B cell (primary cell): ENCODE data around the gene KCNK7. TPM values are rescaled to one million over a fixed set of nuclear protein-coding genes. Genes with fewer than 3 reads are reported as not detected.

Experiments used
- ATAC-seq: fragments of 200-7000 bp; cut with Tn5 transposase; one replicate; pipeline ENCODE4 v1.10.0; 2021; ENCODE audit warnings: low read depth, mild to moderate bottlenecking, moderate number of reproducible peaks, moderate library complexity
- CTCF ChIA-PET: fragments of 350-600 bp; sonication (Branson Sonifier 250); formaldehyde crosslinking; loops from one replicate; lab custom pipeline; 2021; ENCODE audit warnings: antibody characterized with exemption, inconsistent platforms; lab: Charles Lee
- POLR2A ChIA-PET: fragments of 350-600 bp; sonication (Branson Sonifier 250); formaldehyde crosslinking; loops from one replicate; lab custom pipeline; 2021; ENCODE audit warnings: antibody characterized with exemption; lab: Charles Lee
- DNase-seq: peaks from one replicate; pipeline ENCODE4 v3.0.0; 2013
- H2AFZ ChIP-seq: 2 replicates; pipeline ENCODE4 v1.6.1; 2012; ENCODE audit warnings: mild to moderate bottlenecking, low read depth, low read length; ENCODE audit not compliant: insufficient read depth, poor library complexity, severe bottlenecking
- H3K27ac ChIP-seq, 2 donors: 1 replicate in 1 of 2; 2 replicates in 1 of 2; pipeline ENCODE4 v1.5.1; 2012 to 2013; ENCODE audit warnings: low read length in 2 of 2, mild to moderate bottlenecking in 2 of 2, moderate library complexity in 1 of 2
- H3K27me3 ChIP-seq, 4 experiments: fragments of 200-600 bp in 1 of 4; sonication (generic) in 1 of 4; replicated peaks in 1 of 4; 1 replicate in 2 of 4; 2 replicates in 2 of 4; pipeline versions ENCODE4 v1.6.1 to v1.7.0; 2013 to 2016; ENCODE audit warnings: low read length in 3 of 4, mild to moderate bottlenecking in 2 of 4, mixed read lengths in 1 of 4, moderate library complexity in 1 of 4; ENCODE audit not compliant: insufficient read depth in 4 of 4, control insufficient read depth in 3 of 4; ENCODE audit errors: control extremely low read depth in 1 of 4
- H3K36me3 ChIP-seq, 2 experiments: replicated peaks in 1 of 2; 1 replicate in 1 of 2; 2 replicates in 1 of 2; pipeline versions ENCODE4 v1.6.1 to v1.7.1; 2013; ENCODE audit warnings: low read length in 1 of 2; ENCODE audit not compliant: insufficient read depth in 2 of 2, control insufficient read depth in 1 of 2; ENCODE audit errors: control extremely low read depth in 1 of 2, extremely low read depth in 1 of 2
- H3K4me1 ChIP-seq, 2 donors: fragments of 200-600 bp in 1 of 2; sonication (generic) in 1 of 2; 1 replicate in 1 of 2; 2 replicates in 1 of 2; pipeline versions ENCODE4 v1.5.1 to v1.6.1; 2013 to 2017; ENCODE audit warnings: low read length in 2 of 2; ENCODE audit not compliant: control insufficient read depth in 2 of 2, insufficient read depth in 2 of 2
- H3K4me2 ChIP-seq: replicated peaks from 2 replicates; pipeline ENCODE3; 2012; ENCODE audit warnings: mild to moderate bottlenecking, low read depth, low read length; ENCODE audit not compliant: poor library complexity, severe bottlenecking
- H3K4me3 ChIP-seq, 5 experiments: fragments of 200-600 bp in 1 of 5; sonication (generic) in 1 of 5; 1 replicate in 3 of 5; 2 replicates in 2 of 5; pipeline versions ENCODE4 v1.5.1 to v1.7.0; 2011 to 2016; ENCODE audit warnings: low read length in 4 of 5, mild to moderate bottlenecking in 4 of 5, low read depth in 2 of 5, control low read depth in 1 of 5, moderate library complexity in 1 of 5; ENCODE audit not compliant: insufficient read depth in 1 of 5; ENCODE audit errors: control extremely low read depth in 1 of 5, extremely low read depth in 1 of 5
- H3K79me2 ChIP-seq: fragments of 200-600 bp; sonication (generic); one replicate; pipeline ENCODE4 v1.6.0; 2016; ENCODE audit warnings: low read length; ENCODE audit not compliant: control insufficient read depth, insufficient read depth
- H3K9ac ChIP-seq: fragments of 200-600 bp; sonication (generic); 2 replicates; pipeline ENCODE4 v1.6.1; 2017; ENCODE audit warnings: mild to moderate bottlenecking, low read length, moderate library complexity
- H3K9me3 ChIP-seq, 3 donors: one replicate each; pipeline versions ENCODE4 v1.6.1 to v1.7.1; 2013; ENCODE audit warnings: low read length in 2 of 3; ENCODE audit not compliant: control insufficient read depth in 2 of 3, insufficient read depth in 1 of 3; ENCODE audit errors: control extremely low read depth in 1 of 3
- H4K20me1 ChIP-seq: 2 replicates; pipeline ENCODE4 v1.6.0; 2012; ENCODE audit warnings: mild to moderate bottlenecking, low read length; ENCODE audit not compliant: insufficient read depth, control insufficient read depth, poor library complexity, severe bottlenecking
- H3K27ac Mint-ChIP-seq: one replicate; pipeline ENCODE4 v1.8.0; 2021; ENCODE audit warnings: mixed read lengths
- H3K27me3 Mint-ChIP-seq: one replicate; pipeline ENCODE4 v1.8.0; 2021; ENCODE audit warnings: mixed read lengths
- H3K4me1 Mint-ChIP-seq: one replicate; pipeline ENCODE4 v1.8.0; 2021; ENCODE audit warnings: mixed read lengths
- H3K4me3 Mint-ChIP-seq: one replicate; pipeline ENCODE4 v1.8.0; 2021; ENCODE audit warnings: mixed read lengths
- H3K9me3 Mint-ChIP-seq: one replicate; pipeline ENCODE4 v1.8.0; 2022; ENCODE audit warnings: mixed read lengths; ENCODE audit not compliant: insufficient read depth
- CTCF ChIP-seq: fragments of 200-600 bp; IDR thresholded peaks from one replicate; pipeline ENCODE4 v1.8.0; 2022; ENCODE audit warnings: antibody characterized with exemption, mild to moderate bottlenecking
- EZH2 ChIP-seq: IDR thresholded peaks from 2 replicates; pipeline ENCODE4 v1.6.1; 2012; ENCODE audit warnings: borderline replicate concordance, low read depth, mild to moderate bottlenecking, moderate library complexity, low read length; ENCODE audit not compliant: insufficient read depth, poor library complexity, severe bottlenecking
- WGBS: methylation state at CpG from one replicate; pipeline ENCODE4 v1.1.5; 2013; ENCODE audit warnings: missing lambda C conversion rate; ENCODE audit not compliant: insufficient coverage; 5-methylcytosine and 5-hydroxymethylcytosine counted together
- intact Hi-C: fragments of 100-400 bp; cut with micrococcal nuclease; formaldehyde crosslinking; loops from one replicate; pipeline ENCODE4 v1.10.0; 2022
- polyA plus RNA-seq: library from polyadenylated mRNA; depleted of rRNA; stranded (reverse); fragments of >200 nt; gene quantifications from 2 replicates; pipeline ENCODE4 v1.2.3, GENCODE V29; 2012
- total RNA-seq, 2 donors: library from RNA; stranded (reverse); fragments of 120-200 nt in 1 of 2; gene quantifications; 1 replicate in 1 of 2; 2 replicates in 1 of 2; pipeline versions ENCODE4 v1.2.3 to v1.2.4, GENCODE V29; 2013 to 2022

The KCNK7 gene
- total and polyA plus RNA-seq, 2 donors (not counting 1 experiment from before 2014, with no cell fraction given): 2.2 to 3.5 TPM

GRCh38 chr11:65634109-65634436 lies 38.5 kb upstream of the KCNK7 start:
- H3K4me3 Mint-ChIP-seq: no peak overlapping the region
- Histone ChIP-seq H3K4me1 (peaks cover 8 to 30% of the 10 kb centered on the region in 2 donors), H3K36me3 (peaks cover 0 to 58% of the 10 kb centered on the region in 2 experiments), H2AFZ (no peak overlapping the region), H3K4me3 (no peak overlapping the region), H3K27ac (no peak overlapping the region), H3K9me3 (no peaks in the 10 kb centered on the region), H4K20me1 (peaks cover 57% of the 10 kb centered on the region), H3K27me3 (no peaks in the 10 kb centered on the region), H3K79me2 (peaks cover 87% of the 10 kb centered on the region), H3K4me2 (no peak overlapping the region), H3K9ac (no peak overlapping the region)
- H3K27me3 Mint-ChIP-seq: no peaks in the 10 kb centered on the region
- CTCF ChIA-PET: interaction anchor here (1.0 kb wide), 1 partner anchor 8 kb away, joined by 4 read pairs; no protein-coding TSS in a partner anchor
- H3K9me3 Mint-ChIP-seq: no peaks in the 10 kb centered on the region
- DNase-seq (no peak), ATAC-seq (no peak)
- WGBS: 84% methylated on average over 14 of the region's 14 CpGs
- TF ChIP-seq EZH2 (no peak), CTCF (no peak)
- no peak overlapping the region for H3K27ac Mint-ChIP-seq
- POLR2A ChIA-PET: no interaction called here
- intact Hi-C loops: no loop called here
- H3K4me1 Mint-ChIP-seq: peaks cover 21% of the 10 kb centered on the region

GRCh38 chr11:65633390-65634108 lies 37.9 kb upstream of the KCNK7 start:
- no peak overlapping the region for H3K4me3 Mint-ChIP-seq
- Histone ChIP-seq H3K4me1 (peaks cover 6 to 25% of the 10 kb centered on the region in 2 donors), H3K9me3 (no peaks in the 10 kb centered on the region), H3K27ac (peak overlapping the region in 1 of 2 donors; percentile 29), H3K4me2 (no peak overlapping the region), H3K4me3 (no peak overlapping the region), H4K20me1 (peaks cover 61% of the 10 kb centered on the region), H3K79me2 (peaks cover 87% of the 10 kb centered on the region), H2AFZ (no peak overlapping the region), H3K36me3 (peaks cover 0 to 63% of the 10 kb centered on the region in 2 experiments), H3K9ac (no peak overlapping the region), H3K27me3 (no peaks in the 10 kb centered on the region)
- ATAC-seq (no peak), DNase-seq (no peak)
- intact Hi-C loops: no loop called here
- no peak for TF ChIP-seq CTCF
- no peak for TF ChIP-seq EZH2
- 62% methylated on average over 20 of the region's 20 CpGs for WGBS
- H3K27ac Mint-ChIP-seq: no peak overlapping the region
- H3K27me3 Mint-ChIP-seq: no peaks in the 10 kb centered on the region
- CTCF ChIA-PET: interaction anchor here (0.6 to 1.1 kb wide), 3 partner anchors 8 to 484 kb away, joined by 3 to 4 read pairs (median 4); no protein-coding TSS in a partner anchor
- no peaks in the 10 kb centered on the region for H3K9me3 Mint-ChIP-seq
- POLR2A ChIA-PET: no interaction called here
- H3K4me1 Mint-ChIP-seq: peaks cover 17% of the 10 kb centered on the region
